ENCODE measurements around the gene CHRNG. TPM values are rescaled to one million over a fixed set of nuclear protein-coding genes. Genes with fewer than 3 reads are reported as not detected.

CHRNG gene
- total RNA-seq, 4 donors from 2014 or later, result not detected

- intact Hi-C loops (cut with DNase I; ENCODE audit: low total_unique reads), result no loop called here
Measured at GRCh38 chr2:232549655-232550353, 10.3 kb downstream of the CHRNG start.

GRCh38 chr2:232550354-232551249 lies 11.1 kb downstream of the CHRNG start, which contains the start of the genes EIF4E2 and TIGD1:
Gene EIF4E2 (plus strand): TSS chr2:232550689. CDS start chr2:232550725, 36 bp downstream.
Gene TIGD1 (minus strand): TSS chr2:232550557. CDS start chr2:232549882, 675 bp downstream.
- Histone ChIP-seq H3K4me3 (peak within 1 kb of the TSS; percentile 83 to 96), H3K27ac (peak within 1 kb of the TSS; percentile 93 to 95), H3K9me3 (no peaks in the 10 kb centered on the region), H3K27me3 (no peaks in the 10 kb centered on the region), H3K4me1 (peaks cover 5 to 11% of the 10 kb centered on the region in 2 donors), H3K36me3 (no peaks in the 10 kb centered on the region)
- DNase-seq, result peak; percentile 87 to 95
- intact Hi-C loops (cut with DNase I; ENCODE audit: low total_unique reads), result no loop called here
- TF ChIP-seq CTCF (IDR thresholded peaks at IDR 0.05), result peak; percentile 16 to 49 (median 32)
- TF ChIP-seq POLR2A (IDR thresholded peaks at IDR 0.05), result peak; percentile 77 to 78

More at GRCh38 chr2:232549655-232550353, 10.3 kb downstream of the CHRNG start:
- Histone ChIP-seq H3K27ac (peak overlapping the region; percentile 93 to 95), H3K4me1 (peaks cover 5 to 11% of the 10 kb centered on the region in 2 donors), H3K36me3 (no peaks in the 10 kb centered on the region), H3K27me3 (no peaks in the 10 kb centered on the region), H3K4me3 (peak overlapping the region; percentile 83 to 96), H3K9me3 (no peaks in the 10 kb centered on the region)
- TF ChIP-seq POLR2A (IDR thresholded peaks at IDR 0.05), result no peak
- TF ChIP-seq CTCF (IDR thresholded peaks at IDR 0.05), result no peak
- no peak for DNase-seq

- Histone ChIP-seq H3K4me1 (peaks cover 5 to 11% of the 10 kb centered on the region in 2 donors), H3K36me3 (no peaks in the 10 kb centered on the region), H3K27me3 (no peaks in the 10 kb centered on the region), H3K4me3 (peak overlapping the region; percentile 83 to 96), H3K27ac (peak overlapping the region; percentile 93 to 95), H3K9me3 (no peaks in the 10 kb centered on the region)
- intact Hi-C loops (cut with DNase I; ENCODE audit: low total_unique reads), result no loop called here
- TF ChIP-seq POLR2A (IDR thresholded peaks at IDR 0.05), result no peak
- TF ChIP-seq CTCF (IDR thresholded peaks at IDR 0.05), result no peak
- DNase-seq, result no peak
Measured at GRCh38 chr2:232551250-232551638, 11.8 kb downstream of the CHRNG start.

- Histone ChIP-seq H3K4me1 (peaks cover 5 to 11% of the 10 kb centered on the region in 2 donors), H3K27ac (peak overlapping the region in 1 of 2 donors; percentile 93)
- TF ChIP-seq POLR2A (IDR thresholded peaks at IDR 0.05) (no peak), CTCF (IDR thresholded peaks at IDR 0.05) (no peak)
Measured at GRCh38 chr2:232551776-232552175, 12.3 kb downstream of the CHRNG start.

More at GRCh38 chr2:232551776-232552175, 12.3 kb downstream of the CHRNG start:
- intact Hi-C loops (cut with DNase I; ENCODE audit: low total_unique reads), result no loop called here
- Histone ChIP-seq H3K27me3 (no peaks in the 10 kb centered on the region), H3K9me3 (no peaks in the 10 kb centered on the region), H3K4me3 (peak overlapping the region in 1 of 2 donors; percentile 96), H3K36me3 (no peaks in the 10 kb centered on the region)
- DNase-seq, result no peak

All from uterus (tissue), 4 donors.